Fibroblast of lung (primary cell): Measurements from ENCODE around the gene FAM135A. TPM values are rescaled to one million over a fixed set of nuclear protein-coding genes. Genes with fewer than 3 reads are reported as not detected.
A peak's percentile ranks its signal among the peaks of the same experiment; 100 is the strongest.

Experiments used
- DNase-seq, 2 donors: peaks; one replicate each; pipeline versions ENCODE4 v3.0.0 to v3.0.0-alpha.2; 2010; ENCODE audit warnings: low read depth in 2 of 2
- H2AFZ ChIP-seq: 2 replicates; pipeline ENCODE4 v1.5.1; 2012; ENCODE audit warnings: low read length, control low read depth, inconsistent platforms
- H3K27ac ChIP-seq: 2 replicates; pipeline ENCODE4 v1.5.1; 2011; ENCODE audit warnings: low read length, control low read depth; ENCODE audit not compliant: insufficient read depth
- H3K27me3 ChIP-seq: 2 replicates; pipeline ENCODE4 v1.5.1; 2011; ENCODE audit warnings: mild to moderate bottlenecking, low read length; ENCODE audit not compliant: control insufficient read depth, insufficient read depth
- H3K36me3 ChIP-seq: 2 replicates; pipeline ENCODE4 v1.5.1; 2011; ENCODE audit warnings: low read length; ENCODE audit not compliant: control insufficient read depth, insufficient read depth
- H3K4me1 ChIP-seq: 2 replicates; pipeline ENCODE4 v1.5.1; 2011; ENCODE audit warnings: low read length; ENCODE audit not compliant: control insufficient read depth, insufficient read depth; ENCODE audit errors: extremely low read depth
- H3K4me2 ChIP-seq: 2 replicates; pipeline ENCODE4 v1.5.1; 2011; ENCODE audit warnings: low read length, control low read depth; ENCODE audit not compliant: insufficient read depth; ENCODE audit errors: extremely low read depth
- H3K4me3 ChIP-seq, 4 experiments: fragments of 200-600 bp in 1 of 4; sonication (generic) in 1 of 4; replicated peaks in 1 of 4; 2 replicates each; pipeline ENCODE4 v1.5.1; 2011 to 2016; ENCODE audit warnings: low read length in 4 of 4, low read depth in 3 of 4, mild to moderate bottlenecking in 3 of 4, control low read depth in 2 of 4, inconsistent platforms in 1 of 4, mixed read lengths in 1 of 4; ENCODE audit not compliant: insufficient read depth in 1 of 4; ENCODE audit errors: control extremely low read depth in 1 of 4
- H3K79me2 ChIP-seq: 2 replicates; pipeline ENCODE4 v1.5.1; 2012; ENCODE audit warnings: mild to moderate bottlenecking, low read length, inconsistent platforms; ENCODE audit not compliant: control insufficient read depth, insufficient read depth
- H3K9ac ChIP-seq: 2 replicates; pipeline ENCODE4 v1.5.1; 2011; ENCODE audit warnings: mild to moderate bottlenecking, low read length, control low read depth; ENCODE audit not compliant: insufficient read depth
- H3K9me3 ChIP-seq: 2 replicates; pipeline ENCODE4 v1.5.1; 2012; ENCODE audit warnings: low read depth, low read length; ENCODE audit not compliant: control insufficient read depth, insufficient read depth
- H4K20me1 ChIP-seq: 2 replicates; pipeline ENCODE4 v1.5.1; 2011; ENCODE audit warnings: low read length; ENCODE audit not compliant: control insufficient read depth, insufficient read depth; ENCODE audit errors: extremely low read depth
- CTCF ChIP-seq, 2 donors: IDR thresholded peaks in 1 of 2; conservative IDR thresholded peaks in 1 of 2; 1 replicate in 1 of 2; 2 replicates in 1 of 2; pipeline ENCODE4 v1.5.1; 2011 to 2012; ENCODE audit warnings: low read length in 2 of 2, control low read depth in 1 of 2, inconsistent platforms in 1 of 2, low read depth in 1 of 2, mild to moderate bottlenecking in 1 of 2
- EZH2 ChIP-seq: IDR thresholded peaks from 2 replicates; pipeline ENCODE4 v1.5.1; 2012; ENCODE audit warnings: low read length, control low read depth, mild to moderate bottlenecking; ENCODE audit errors: missing control alignments
- polyA plus RNA-seq, 2 donors: library from polyadenylated mRNA; depleted of rRNA in 1 of 2; stranded (reverse) in 1 of 2; unstranded in 1 of 2; fragments of >200 nt; gene quantifications; 2 replicates each; pipeline ENCODE4 v1.2.1, GENCODE V29; 2011 to 2012; ENCODE audit warnings: missing spikeins in 1 of 2
- total RNA-seq: library from RNA; depleted of rRNA; stranded (reverse); fragments of >200 nt; gene quantifications from 2 replicates; pipeline ENCODE4 v1.2.1, GENCODE V29; 2014

The FAM135A gene
- total and polyA plus RNA-seq, 2 donors (not counting 1 experiment from before 2014, with no cell fraction given), result 7.1 to 10.2 TPM

GRCh38 chr6:70412252-70413113 lies 825 bp upstream of the FAM135A start:
- Histone ChIP-seq H3K4me2 (peak overlapping the region; percentile 95), H3K9me3 (no peaks in the 10 kb centered on the region), H2AFZ (peak overlapping the region; percentile 99), H3K27ac (peak overlapping the region; percentile 85), H4K20me1 (no peaks in the 10 kb centered on the region), H3K27me3 (no peaks in the 10 kb centered on the region), H3K9ac (peak overlapping the region; percentile 76), H3K36me3 (no peaks in the 10 kb centered on the region), H3K79me2 (no peaks in the 10 kb centered on the region), H3K4me1 (peaks cover 4% of the 10 kb centered on the region), H3K4me3 (peak overlapping the region; percentile 75 to 96 (median 93))
- DNase-seq, result peak in 1 of 2 donors; percentile 3
- TF ChIP-seq EZH2, result no peak
- TF ChIP-seq CTCF (conservative IDR thresholded peaks at IDR 0.05 in 1 of 2, IDR thresholded peaks at IDR 0.05 in 1 of 2; ENCODE audit: low read depth in 1 of 2, low read length in 2 of 2), result no peak

GRCh38 chr6:70413992-70414494 lies 735 bp downstream of the FAM135A start:
- peak; percentile 10 to 22 for DNase-seq
- peak overlapping the region; percentile 76 for H3K9ac ChIP-seq
- H2AFZ ChIP-seq, result peak overlapping the region; percentile 98
- no peaks in the 10 kb centered on the region for H4K20me1 ChIP-seq
- no peaks in the 10 kb centered on the region for H3K79me2 ChIP-seq
- H3K4me1 ChIP-seq, result peaks cover 4% of the 10 kb centered on the region
- peak overlapping the region; percentile 75 to 96 (median 93) for H3K4me3 ChIP-seq
- no peaks in the 10 kb centered on the region for H3K9me3 ChIP-seq
- no peaks in the 10 kb centered on the region for H3K27me3 ChIP-seq
- no peaks in the 10 kb centered on the region for H3K36me3 ChIP-seq
- peak overlapping the region; percentile 99 for H3K4me2 ChIP-seq
- peak overlapping the region; percentile 85 for H3K27ac ChIP-seq
- TF ChIP-seq EZH2 (no peak), CTCF (conservative IDR thresholded peaks at IDR 0.05 in 1 of 2, IDR thresholded peaks at IDR 0.05 in 1 of 2; ENCODE audit: low read depth in 1 of 2, low read length in 2 of 2) (no peak)

- no peak overlapping the region for H3K9ac ChIP-seq
- H3K27me3 ChIP-seq, result no peaks in the 10 kb centered on the region
- H3K27ac ChIP-seq, result no peak overlapping the region
- peak overlapping the region in 2 of 4 experiments; percentile 75 to 95 for H3K4me3 ChIP-seq
- peak in 1 of 2 donors; percentile 19 for DNase-seq
- H2AFZ ChIP-seq, result no peak overlapping the region
- H4K20me1 ChIP-seq, result no peaks in the 10 kb centered on the region
- H3K9me3 ChIP-seq, result no peaks in the 10 kb centered on the region
- TF ChIP-seq EZH2 (no peak), CTCF (conservative IDR thresholded peaks at IDR 0.05 in 1 of 2, IDR thresholded peaks at IDR 0.05 in 1 of 2; ENCODE audit: low read depth in 1 of 2, low read length in 2 of 2) (no peak)
- no peaks in the 10 kb centered on the region for H3K79me2 ChIP-seq
- no peaks in the 10 kb centered on the region for H3K36me3 ChIP-seq
- peak overlapping the region; percentile 99 for H3K4me2 ChIP-seq
- peaks cover 4% of the 10 kb centered on the region for H3K4me1 ChIP-seq
These were observed 1.5 kb downstream of the FAM135A start for GRCh38 chr6:70414813-70415212.
